Measurements from ENCODE around the gene FAM98C.
"Not testable (repeated sequence)": the region's sequence is repeated elsewhere in the genome, so short reads cannot be mapped to it uniquely, and the experiment has no call there.

The FAM98C gene

DNA sequence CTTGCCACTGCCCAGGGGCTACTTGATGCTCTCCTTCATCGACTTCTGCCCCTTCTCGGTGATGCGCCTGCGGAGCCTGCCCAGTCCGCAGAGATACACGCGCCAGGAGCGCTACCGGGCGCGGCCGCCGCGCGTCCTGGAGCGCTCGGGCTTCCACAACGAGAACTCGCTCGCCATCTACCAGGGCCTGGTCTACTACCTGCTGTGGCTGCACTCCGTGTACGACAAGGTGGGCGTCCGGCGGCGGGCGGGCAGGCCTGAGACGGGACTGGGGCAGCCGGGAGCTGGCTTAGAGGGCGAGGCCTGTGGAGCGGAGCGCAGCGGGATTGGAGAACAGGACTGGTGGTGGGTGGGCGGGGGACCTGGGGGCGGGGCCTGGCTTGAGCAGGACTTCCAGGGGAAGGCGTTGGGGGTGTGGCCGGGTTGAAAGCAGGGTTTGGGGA, 41.2 kb upstream of the FAM98C start:
- peak overlapping the region; percentile 62 for H3K4me3 ChIP-seq (ENCODE audit: low read depth, low read length)
- peak; percentile 31 for DNase-seq (ENCODE audit: low read depth)
- TF ChIP-seq, protein P1, sequence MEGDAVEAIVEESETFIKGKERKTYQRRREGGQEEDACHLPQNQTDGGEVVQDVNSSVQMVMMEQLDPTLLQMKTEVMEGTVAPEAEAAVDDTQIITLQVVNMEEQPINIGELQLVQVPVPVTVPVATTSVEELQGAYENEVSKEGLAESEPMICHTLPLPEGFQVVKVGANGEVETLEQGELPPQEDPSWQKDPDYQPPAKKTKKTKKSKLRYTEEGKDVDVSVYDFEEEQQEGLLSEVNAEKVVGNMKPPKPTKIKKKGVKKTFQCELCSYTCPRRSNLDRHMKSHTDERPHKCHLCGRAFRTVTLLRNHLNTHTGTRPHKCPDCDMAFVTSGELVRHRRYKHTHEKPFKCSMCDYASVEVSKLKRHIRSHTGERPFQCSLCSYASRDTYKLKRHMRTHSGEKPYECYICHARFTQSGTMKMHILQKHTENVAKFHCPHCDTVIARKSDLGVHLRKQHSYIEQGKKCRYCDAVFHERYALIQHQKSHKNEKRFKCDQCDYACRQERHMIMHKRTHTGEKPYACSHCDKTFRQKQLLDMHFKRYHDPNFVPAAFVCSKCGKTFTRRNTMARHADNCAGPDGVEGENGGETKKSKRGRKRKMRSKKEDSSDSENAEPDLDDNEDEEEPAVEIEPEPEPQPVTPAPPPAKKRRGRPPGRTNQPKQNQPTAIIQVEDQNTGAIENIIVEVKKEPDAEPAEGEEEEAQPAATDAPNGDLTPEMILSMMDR (IDR thresholded peaks at IDR 0.05; ENCODE audit: control insufficient read depth, extremely low read depth, insufficient read depth): 0 out of 2 replicates have a peak, but pooled peaks have one; percentile 13

DNA sequence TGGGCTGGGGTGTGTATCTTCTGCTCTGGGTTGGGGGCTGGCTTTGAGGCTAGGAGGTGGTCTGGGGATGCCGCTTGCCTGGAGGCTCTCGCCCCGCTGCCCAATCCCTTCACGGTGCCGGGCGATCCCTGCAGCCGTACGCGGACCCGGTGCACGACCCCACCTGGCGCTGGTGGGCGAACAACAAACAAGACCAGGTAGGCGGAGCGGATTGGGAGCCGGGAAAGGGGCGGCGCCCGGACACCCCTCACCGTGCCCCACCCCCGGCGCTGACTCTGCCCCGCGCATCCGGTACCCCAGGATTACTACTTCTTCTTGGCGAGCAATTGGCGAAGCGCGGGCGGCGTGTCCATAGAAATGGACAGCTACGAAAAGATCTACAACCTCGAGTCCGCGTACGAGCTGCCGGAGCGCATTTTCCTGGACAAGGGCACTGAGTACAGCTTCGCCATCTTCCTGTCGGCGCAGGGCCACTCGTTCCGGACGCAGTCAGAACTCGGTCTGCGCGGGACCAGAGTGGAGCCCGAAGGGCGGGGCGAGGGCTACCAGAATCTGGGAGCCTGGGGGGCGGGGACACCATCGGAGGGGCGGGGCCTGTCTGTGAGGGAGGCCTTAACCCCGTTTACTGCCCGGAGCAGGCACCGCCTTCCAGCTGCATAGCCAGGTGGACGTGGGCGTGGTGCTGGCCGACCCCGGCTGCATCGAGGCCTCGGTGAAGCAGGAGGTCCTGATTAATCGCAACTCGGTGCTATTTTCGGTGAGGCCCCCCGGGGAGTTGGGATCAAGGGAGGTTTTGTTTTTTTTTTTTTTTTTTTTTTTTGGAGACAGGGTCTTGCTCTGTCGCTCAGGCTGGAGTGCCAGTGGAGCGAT, 40.6 kb upstream of the FAM98C start:
- TF ChIP-seq, protein P1 (IDR thresholded peaks at IDR 0.05; ENCODE audit: control insufficient read depth, extremely low read depth, insufficient read depth): no peak
- peak overlapping the region; percentile 62 for H3K4me3 ChIP-seq (ENCODE audit: low read depth, low read length)
- DNase-seq (ENCODE audit: low read depth): peak; percentile 48

DNA sequence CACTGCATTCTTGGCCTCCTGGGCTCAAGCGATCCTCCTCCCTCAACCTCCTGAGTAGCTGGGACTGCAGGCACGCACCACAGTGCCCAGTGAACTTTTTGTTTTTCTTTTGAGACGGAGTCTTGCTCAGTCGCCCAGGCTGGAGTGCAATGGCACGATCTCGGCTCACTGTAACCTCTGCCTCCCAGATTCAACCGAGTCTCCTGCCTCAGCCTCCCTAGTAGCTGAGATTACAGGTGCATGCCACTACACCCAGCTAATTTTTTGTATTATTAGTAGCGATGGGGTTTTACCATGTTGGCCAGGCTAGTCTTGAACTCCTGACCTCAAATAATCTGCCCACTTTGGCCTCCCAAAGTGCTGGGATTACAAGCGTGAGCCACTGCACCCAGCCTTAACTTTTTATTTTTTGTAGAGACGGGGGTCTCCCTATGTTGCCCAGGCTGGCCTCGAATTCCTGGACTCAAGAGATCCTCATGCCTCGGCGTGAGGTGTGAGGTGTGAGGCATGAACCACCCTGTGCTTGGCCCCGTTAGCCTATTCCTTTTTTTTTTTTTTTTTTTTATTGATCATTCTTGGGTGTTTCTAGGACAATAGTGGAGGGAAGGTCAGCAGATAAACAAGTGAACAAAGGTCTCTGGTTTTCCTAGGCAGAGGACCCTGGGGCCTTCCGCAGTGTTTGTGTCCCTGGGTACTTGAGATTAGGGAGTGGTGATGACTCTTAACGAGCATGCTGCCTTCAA, 39.8 kb upstream of the FAM98C start:
- peak overlapping the region; percentile 62 for H3K4me3 ChIP-seq (ENCODE audit: low read depth, low read length)
- not testable (repeated sequence) for DNase-seq (ENCODE audit: low read depth)

DNA sequence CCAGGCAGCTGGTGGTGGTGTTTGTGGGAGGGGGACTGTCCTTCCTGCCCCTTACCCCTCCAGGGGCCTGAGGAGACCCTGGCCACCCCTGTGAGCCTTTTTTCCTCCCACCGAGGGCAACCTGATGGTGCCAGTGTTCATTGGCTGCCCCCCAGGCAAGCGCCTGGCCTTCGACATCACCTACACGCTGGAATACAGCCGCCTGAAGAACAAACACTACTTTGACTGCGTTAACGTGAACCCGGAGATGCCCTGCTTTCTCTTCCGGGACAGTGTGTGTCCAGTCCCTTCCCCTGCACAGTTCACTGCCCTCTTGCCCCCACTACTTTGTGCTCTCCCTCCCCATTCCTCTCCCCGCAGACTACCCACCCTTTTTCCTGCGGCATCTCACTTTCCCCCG, 35.9 kb upstream of the FAM98C start:
- DNase-seq (ENCODE audit: low read depth): no peak
- H3K4me3 ChIP-seq (ENCODE audit: low read depth, low read length): no peak overlapping the region
- TF ChIP-seq, protein P1 (IDR thresholded peaks at IDR 0.05; ENCODE audit: control insufficient read depth, extremely low read depth, insufficient read depth): no peak

DNA sequence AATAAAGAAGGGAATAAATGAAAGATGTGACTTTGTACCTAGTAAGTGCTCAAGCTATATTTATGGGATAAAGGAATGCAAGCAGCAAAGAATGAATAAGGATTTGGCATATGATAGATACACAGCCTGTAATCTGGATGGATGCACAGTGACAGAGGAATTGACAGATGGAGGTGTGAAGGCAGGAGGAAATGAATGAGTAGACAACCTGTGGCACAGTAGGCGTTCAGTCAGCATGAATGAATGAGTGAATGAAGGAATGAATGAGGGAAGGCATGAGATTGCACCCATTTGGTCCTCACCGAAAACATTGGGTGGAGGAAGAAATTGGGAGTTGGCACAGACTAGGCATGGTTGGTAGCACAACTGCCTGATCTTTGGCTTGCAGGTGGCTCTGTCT, 33.3 kb upstream of the FAM98C start:
- TF ChIP-seq, protein P1 (IDR thresholded peaks at IDR 0.05; ENCODE audit: control insufficient read depth, extremely low read depth, insufficient read depth): no peak
- no peak for DNase-seq (ENCODE audit: low read depth)
- no peak overlapping the region for H3K4me3 ChIP-seq (ENCODE audit: low read depth, low read length)

DNA sequence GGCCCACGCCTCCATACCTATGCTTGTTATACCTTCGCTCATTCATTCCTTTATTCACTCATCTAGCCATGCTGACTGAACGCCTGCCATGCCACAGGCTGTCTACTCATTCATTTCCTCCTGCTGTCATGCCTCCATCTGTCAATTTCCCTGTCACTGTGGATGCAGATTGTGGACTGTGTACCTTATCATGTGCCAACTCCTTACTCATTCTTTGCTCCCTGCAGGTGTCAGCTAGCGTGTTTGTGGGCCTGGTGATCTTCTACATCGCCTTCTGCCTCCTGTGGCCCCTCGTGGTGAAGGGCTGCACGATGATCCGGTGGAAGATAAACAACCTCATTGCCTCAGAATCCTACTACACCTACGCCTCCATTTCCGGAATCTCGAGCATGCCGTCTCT, 32.6 kb upstream of the FAM98C start:
- no peak for DNase-seq (ENCODE audit: low read depth)

DNA sequence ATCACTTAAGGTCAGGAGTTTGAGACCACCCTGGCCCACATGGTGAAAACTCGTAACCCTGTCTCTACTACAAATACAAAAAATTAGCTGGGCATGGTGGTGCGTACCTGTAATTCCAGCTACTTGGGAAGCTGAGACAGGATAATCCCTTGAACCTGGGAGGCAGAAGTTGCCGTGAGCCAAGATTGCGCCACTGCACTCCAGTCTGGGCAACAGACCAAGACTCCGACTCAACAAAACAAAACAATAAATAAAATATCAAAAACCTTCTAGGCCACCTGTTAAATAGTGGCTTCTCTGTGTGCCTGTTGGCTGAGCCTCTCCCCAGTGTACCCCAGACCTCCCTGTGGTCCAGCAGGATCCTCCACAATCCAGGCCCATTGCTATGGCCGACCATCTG, 31.8 kb upstream of the FAM98C start:
- no peak for DNase-seq (ENCODE audit: low read depth)
- no peak overlapping the region for H3K4me3 ChIP-seq (ENCODE audit: low read depth, low read length)
- TF ChIP-seq, protein P1 (IDR thresholded peaks at IDR 0.05; ENCODE audit: control insufficient read depth, extremely low read depth, insufficient read depth): no peak

More for the DNA sequence above, 32.6 kb upstream of the FAM98C start:
- TF ChIP-seq, protein P1 (IDR thresholded peaks at IDR 0.05; ENCODE audit: control insufficient read depth, extremely low read depth, insufficient read depth): no peak
- H3K4me3 ChIP-seq (ENCODE audit: low read depth, low read length): no peak overlapping the region

Data from LNCaP clone FGC (cell line).